ENCODE measurements around the gene GATAD2A. TPM values are rescaled to one million over a fixed set of nuclear protein-coding genes. Genes with fewer than 3 reads are reported as not detected.

GATAD2A gene
- polyA plus RNA-seq, 1 donor (not counting 4 experiments of a cell fraction or from before 2014, with no cell fraction given), result 28.4 TPM

- no peaks in the 10 kb centered on the region for H3K27me3 ChIP-seq (ENCODE audit: control insufficient read depth, extremely low read depth, insufficient read depth, low read length)
- H3K79me2 ChIP-seq (ENCODE audit: control insufficient read depth, insufficient read depth, low read length), result peaks cover 59% of the 10 kb centered on the region
- peak overlapping the region; percentile 93 for H3K4me2 ChIP-seq (ENCODE audit: control insufficient read depth, extremely low read depth, insufficient read depth, low read depth, low read length)
- peaks cover 32% of the 10 kb centered on the region for H4K20me1 ChIP-seq (ENCODE audit: control insufficient read depth, extremely low read depth, insufficient read depth, low read length)
- H3K9ac ChIP-seq (ENCODE audit: control insufficient read depth, extremely low read depth, insufficient read depth, low read length), result peak overlapping the region; percentile 88
- peak in 2 of 3 experiments; percentile 39 to 56 for TF ChIP-seq CTCF (optimal IDR thresholded peaks at IDR 0.05 in 1 of 3, IDR thresholded peaks at IDR 0.05 in 1 of 3, conservative IDR thresholded peaks at IDR 0.05 in 1 of 3; ENCODE audit: extremely low read depth in 1 of 3, insufficient read depth in 2 of 3, low read length in 3 of 3)
- no peak for TF ChIP-seq EZH2 (IDR thresholded peaks at IDR 0.05; ENCODE audit: low read length)
- dilution Hi-C loops (cut with MboI; ENCODE audit: extremely low pct_ligation_motif_present, low sequenced_read_pairs), result no loop called here
- H3K4me1 ChIP-seq (ENCODE audit: control insufficient read depth, extremely low read depth, insufficient read depth, low read length), result peaks cover 57% of the 10 kb centered on the region
- FAIRE-seq (no peak), DNase-seq (ENCODE audit: low read depth, low spot score) (no peak)
- H3K9me1 ChIP-seq (ENCODE audit: control insufficient read depth, extremely low read depth, insufficient read depth, low read length), result peaks cover 14% of the 10 kb centered on the region
- peak overlapping the region; percentile 68 for H3K27ac ChIP-seq (ENCODE audit: control insufficient read depth, insufficient read depth, low read length)
- no peaks in the 10 kb centered on the region for H3K9me3 ChIP-seq (ENCODE audit: control insufficient read depth, low read depth, low read length)
- H2AFZ ChIP-seq (ENCODE audit: control insufficient read depth, low read length), result no peak overlapping the region
- peaks cover 3 to 6% of the 10 kb centered on the region in 2 experiments for H3K36me3 ChIP-seq (ENCODE audit: control insufficient read depth in 2 of 2, extremely low read depth in 1 of 2, insufficient read depth in 2 of 2, low read length in 2 of 2)
- peak overlapping the region; percentile 66 to 93 (median 93) for H3K4me3 ChIP-seq (ENCODE audit: control insufficient read depth in 2 of 3, extremely low read depth in 1 of 3, insufficient read depth in 2 of 3, low read depth in 1 of 3, low read length in 3 of 3)
Observed at GRCh38 chr19:19406878-19407632, 1.6 kb downstream of the GATAD2A start.

GRCh38 chr19:19407633-19407930 lies 2.1 kb downstream of the GATAD2A start:
- Histone ChIP-seq H3K9me3 (ENCODE audit: control insufficient read depth, low read depth, low read length) (no peaks in the 10 kb centered on the region), H3K4me1 (ENCODE audit: control insufficient read depth, extremely low read depth, insufficient read depth, low read length) (peaks cover 57% of the 10 kb centered on the region), H2AFZ (ENCODE audit: control insufficient read depth, low read length) (no peak overlapping the region), H3K4me2 (ENCODE audit: control insufficient read depth, extremely low read depth, insufficient read depth, low read depth, low read length) (peak overlapping the region; percentile 93), H3K27ac (ENCODE audit: control insufficient read depth, insufficient read depth, low read length) (peak overlapping the region; percentile 68), H3K4me3 (ENCODE audit: control insufficient read depth in 2 of 3, extremely low read depth in 1 of 3, insufficient read depth in 2 of 3, low read depth in 1 of 3, low read length in 3 of 3) (peak overlapping the region in 1 of 3 experiments; percentile 93), H3K27me3 (ENCODE audit: control insufficient read depth, extremely low read depth, insufficient read depth, low read length) (no peaks in the 10 kb centered on the region), H3K79me2 (ENCODE audit: control insufficient read depth, insufficient read depth, low read length) (peaks cover 64% of the 10 kb centered on the region), H3K9ac (ENCODE audit: control insufficient read depth, extremely low read depth, insufficient read depth, low read length) (peak overlapping the region; percentile 88), H3K9me1 (ENCODE audit: control insufficient read depth, extremely low read depth, insufficient read depth, low read length) (peaks cover 14% of the 10 kb centered on the region), H4K20me1 (ENCODE audit: control insufficient read depth, extremely low read depth, insufficient read depth, low read length) (peaks cover 35% of the 10 kb centered on the region), H3K36me3 (ENCODE audit: control insufficient read depth in 2 of 2, extremely low read depth in 1 of 2, insufficient read depth in 2 of 2, low read length in 2 of 2) (peaks cover 3 to 6% of the 10 kb centered on the region in 2 experiments)
- DNase-seq (ENCODE audit: low read depth, low spot score), result no peak
- TF ChIP-seq CTCF (optimal IDR thresholded peaks at IDR 0.05 in 1 of 3, IDR thresholded peaks at IDR 0.05 in 1 of 3, conservative IDR thresholded peaks at IDR 0.05 in 1 of 3; ENCODE audit: extremely low read depth in 1 of 3, insufficient read depth in 2 of 3, low read length in 3 of 3) (no peak), EZH2 (IDR thresholded peaks at IDR 0.05; ENCODE audit: low read length) (no peak)
- FAIRE-seq, result no peak
- dilution Hi-C loops (cut with MboI; ENCODE audit: extremely low pct_ligation_motif_present, low sequenced_read_pairs), result no loop called here
